ENCODE data around the gene CORO2B.

- TF ChIP-seq CTCF (IDR thresholded peaks at IDR 0.05 in 8 of 11, conservative IDR thresholded peaks at IDR 0.05 in 3 of 11) (no peak), POLR2AphosphoS5 (IDR thresholded peaks at IDR 0.05) (no peak), POLR2A (IDR thresholded peaks at IDR 0.05) (no peak)
These were observed 60.2 kb downstream of the CORO2B start for GRCh38 chr15:68638953-68639515.
